Esophagus muscularis mucosa (tissue), 4 donors: ENCODE measurements around the gene CEP170B. TPM values are rescaled to one million over a fixed set of nuclear protein-coding genes. Genes with fewer than 3 reads are reported as not detected.
"Not testable (repeated sequence)": the region's sequence is repeated elsewhere in the genome, so short reads cannot be mapped to it uniquely, and the experiment has no call there.

Source experiments
- DNase-seq: peaks from one replicate; pipeline ENCODE4 v3.0.0-alpha.2; 2017; ENCODE audit errors: extremely low spot score
- H3K27ac ChIP-seq, 4 donors: fragments of 200-600 bp; sonication (generic); replicated peaks in 1 of 4; 1 replicate in 3 of 4; 2 replicates in 1 of 4; pipeline ENCODE4 v1.5.1; 2016 to 2019; ENCODE audit warnings: mild to moderate bottlenecking in 1 of 4
- H3K27me3 ChIP-seq, 4 donors: fragments of 200-600 bp; sonication (generic); one replicate each; pipeline versions ENCODE4 v1.5.1 to v1.6.0; 2016 to 2019
- H3K36me3 ChIP-seq, 4 donors: fragments of 200-600 bp; sonication (generic); one replicate each; pipeline ENCODE4 v1.5.1; 2016 to 2019
- H3K4me1 ChIP-seq, 4 donors: fragments of 200-600 bp; sonication (generic); one replicate each; pipeline ENCODE4 v1.5.1; 2016 to 2019
- H3K4me3 ChIP-seq, 4 donors: fragments of 200-600 bp; sonication (generic); 1 replicate in 2 of 4; 2 replicates in 2 of 4; pipeline ENCODE4 v1.5.1; 2016 to 2019; ENCODE audit warnings: mild to moderate bottlenecking in 4 of 4, moderate library complexity in 1 of 4
- H3K9me3 ChIP-seq, 4 donors: fragments of 200-600 bp; sonication (generic); 1 replicate in 3 of 4; 2 replicates in 1 of 4; pipeline ENCODE4 v1.5.1; 2016 to 2019
- EP300 ChIP-seq: sonication (generic); formaldehyde crosslinking; IDR thresholded peaks from one replicate; pipeline ENCODE4 v1.6.1; 2017; ENCODE audit warnings: antibody characterized with exemption
- POLR2A ChIP-seq: fragments of 450-650 bp; IDR thresholded peaks from one replicate; pipeline ENCODE4 v1.6.1; 2017; ENCODE audit warnings: antibody characterized with exemption, moderate library complexity, mild to moderate bottlenecking, low read depth
- POLR2AphosphoS5 ChIP-seq, 2 donors: sonication (generic); formaldehyde crosslinking; IDR thresholded peaks; one replicate each; pipeline ENCODE4 v1.6.1; 2017; ENCODE audit warnings: antibody characterized with exemption in 2 of 2
- WGBS: methylation state at CpG from one replicate; pipeline ENCODE4 v1.1.5; 2018; 5-methylcytosine and 5-hydroxymethylcytosine counted together
- intact Hi-C: fragments of 100-400 bp; cut with DNase I; formaldehyde crosslinking; loops from one replicate; pipeline ENCODE4 v1.15.1; 2023
- total RNA-seq, 4 donors: library from RNA; depleted of rRNA; stranded (reverse); fragments of >200 nt; gene quantifications; one replicate each; pipeline versions ENCODE4 v1.1.0 to v1.2.1, GENCODE V29; 2016
- TF ChIP-seq, protein P1 (sequence below), 3 experiments: fragments of 200-600 bp in 2 of 3; fragments of 450-650 bp in 1 of 3; sonication (generic) in 2 of 3; IDR thresholded peaks; one replicate each; pipeline ENCODE4 v1.5.1; 2017 to 2019; ENCODE audit warnings: antibody characterized with exemption in 3 of 3, mild to moderate bottlenecking in 2 of 3, moderate library complexity in 1 of 3

Gene CEP170B
- total RNA-seq, 4 donors from 2014 or later: 24.1 to 70.6 (median 45.7) TPM

GRCh38 chr14:104852280-104852663 lies 12.8 kb upstream of the CEP170B start:
- intact Hi-C loops: no loop called here
- Histone ChIP-seq H3K27ac (no peak overlapping the region), H3K9me3 (no peaks in the 10 kb centered on the region), H3K27me3 (peaks cover 0 to 64% (median 0%) of the 10 kb centered on the region in 4 donors), H3K4me1 (no peaks in the 10 kb centered on the region), H3K4me3 (no peak overlapping the region), H3K36me3 (no peaks in the 10 kb centered on the region)
- WGBS: 68% methylated on average over 8 of the region's 8 CpGs
- TF ChIP-seq, protein P1, sequence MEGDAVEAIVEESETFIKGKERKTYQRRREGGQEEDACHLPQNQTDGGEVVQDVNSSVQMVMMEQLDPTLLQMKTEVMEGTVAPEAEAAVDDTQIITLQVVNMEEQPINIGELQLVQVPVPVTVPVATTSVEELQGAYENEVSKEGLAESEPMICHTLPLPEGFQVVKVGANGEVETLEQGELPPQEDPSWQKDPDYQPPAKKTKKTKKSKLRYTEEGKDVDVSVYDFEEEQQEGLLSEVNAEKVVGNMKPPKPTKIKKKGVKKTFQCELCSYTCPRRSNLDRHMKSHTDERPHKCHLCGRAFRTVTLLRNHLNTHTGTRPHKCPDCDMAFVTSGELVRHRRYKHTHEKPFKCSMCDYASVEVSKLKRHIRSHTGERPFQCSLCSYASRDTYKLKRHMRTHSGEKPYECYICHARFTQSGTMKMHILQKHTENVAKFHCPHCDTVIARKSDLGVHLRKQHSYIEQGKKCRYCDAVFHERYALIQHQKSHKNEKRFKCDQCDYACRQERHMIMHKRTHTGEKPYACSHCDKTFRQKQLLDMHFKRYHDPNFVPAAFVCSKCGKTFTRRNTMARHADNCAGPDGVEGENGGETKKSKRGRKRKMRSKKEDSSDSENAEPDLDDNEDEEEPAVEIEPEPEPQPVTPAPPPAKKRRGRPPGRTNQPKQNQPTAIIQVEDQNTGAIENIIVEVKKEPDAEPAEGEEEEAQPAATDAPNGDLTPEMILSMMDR (IDR thresholded peaks at IDR 0.05): no peak
- TF ChIP-seq POLR2A (no peak), POLR2AphosphoS5 (IDR thresholded peaks at IDR 0.05) (no peak), EP300 (no peak)
- DNase-seq: no peak

GRCh38 chr14:104855532-104856090 lies 9.5 kb upstream of the CEP170B start:
- Histone ChIP-seq H3K36me3 (no peaks in the 10 kb centered on the region), H3K9me3 (no peaks in the 10 kb centered on the region), H3K27me3 (peaks cover 0 to 36% (median 0%) of the 10 kb centered on the region in 4 donors), H3K4me3 (no peak overlapping the region), H3K4me1 (no peaks in the 10 kb centered on the region), H3K27ac (no peak overlapping the region)
- 66% methylated on average over 10 of the region's 12 CpGs for WGBS
- TF ChIP-seq, protein P1 (IDR thresholded peaks at IDR 0.05): no peak
- TF ChIP-seq POLR2AphosphoS5 (IDR thresholded peaks at IDR 0.05) (no peak), POLR2A (no peak), EP300 (no peak)
- DNase-seq: no peak
- intact Hi-C loops: no loop called here

GRCh38 chr14:104856157-104856868 lies 8.8 kb upstream of the CEP170B start:
- TF ChIP-seq EP300 (no peak), POLR2AphosphoS5 (IDR thresholded peaks at IDR 0.05) (no peak), POLR2A (no peak)
- TF ChIP-seq, protein P1 (IDR thresholded peaks at IDR 0.05): no peak
- Histone ChIP-seq H3K27me3 (peaks cover 0 to 29% (median 0%) of the 10 kb centered on the region in 4 donors), H3K9me3 (no peaks in the 10 kb centered on the region), H3K4me1 (no peaks in the 10 kb centered on the region), H3K36me3 (no peaks in the 10 kb centered on the region), H3K27ac (no peak overlapping the region), H3K4me3 (no peak overlapping the region)
- intact Hi-C loops: no loop called here
- 86% methylated on average over 15 of the region's 21 CpGs for WGBS
- DNase-seq: no peak

- Histone ChIP-seq H3K27me3 (peaks cover 0 to 21% (median 0%) of the 10 kb centered on the region in 4 donors), H3K36me3 (no peaks in the 10 kb centered on the region), H3K27ac (no peak overlapping the region), H3K9me3 (no peaks in the 10 kb centered on the region), H3K4me1 (no peaks in the 10 kb centered on the region), H3K4me3 (no peak overlapping the region)
- intact Hi-C loops: no loop called here
- TF ChIP-seq, protein P1 (IDR thresholded peaks at IDR 0.05): no peak
- TF ChIP-seq POLR2AphosphoS5 (IDR thresholded peaks at IDR 0.05) (no peak), EP300 (no peak), POLR2A (no peak)
- DNase-seq: no peak
- 69% methylated on average over 25 of the region's 25 CpGs for WGBS
Observed at GRCh38 chr14:104856869-104857860, 7.9 kb upstream of the CEP170B start.

DNA sequence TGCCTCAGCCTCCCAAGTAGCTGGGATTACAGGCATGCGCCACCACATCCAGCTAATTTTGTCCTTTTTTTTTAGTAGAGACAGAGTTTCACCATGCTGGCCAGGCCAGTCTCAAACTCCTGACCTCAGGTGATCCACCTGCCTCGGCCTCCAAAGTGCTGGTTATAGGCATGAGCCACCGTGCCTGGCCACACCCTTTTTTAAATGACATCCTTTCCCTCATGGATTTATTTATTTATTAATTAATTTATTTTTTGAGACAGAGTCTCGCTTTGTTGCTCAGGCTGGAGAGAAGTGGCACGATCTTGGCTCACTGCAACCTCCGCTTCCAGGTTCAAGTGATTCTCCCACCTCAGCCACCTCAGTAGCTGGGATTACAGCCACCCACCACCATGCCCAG lies 7.1 kb upstream of the CEP170B start:
- H3K9me3 ChIP-seq, intact Hi-C loops, H3K4me1 ChIP-seq, H3K27ac ChIP-seq, H3K4me3 ChIP-seq, DNase-seq, H3K36me3 ChIP-seq: not testable (repeated sequence)
- peaks cover 0 to 13% (median 0%) of the 10 kb centered on the region in 4 donors for H3K27me3 ChIP-seq
- 96% methylated on average over 6 of the region's 6 CpGs for WGBS
